ENCODE data around the gene GRID1. TPM values are rescaled to one million over a fixed set of nuclear protein-coding genes. Genes with fewer than 3 reads are reported as not detected.

Gene GRID1
- total RNA-seq, 1 experiment from 2014 or later = 5.6 TPM

DNA sequence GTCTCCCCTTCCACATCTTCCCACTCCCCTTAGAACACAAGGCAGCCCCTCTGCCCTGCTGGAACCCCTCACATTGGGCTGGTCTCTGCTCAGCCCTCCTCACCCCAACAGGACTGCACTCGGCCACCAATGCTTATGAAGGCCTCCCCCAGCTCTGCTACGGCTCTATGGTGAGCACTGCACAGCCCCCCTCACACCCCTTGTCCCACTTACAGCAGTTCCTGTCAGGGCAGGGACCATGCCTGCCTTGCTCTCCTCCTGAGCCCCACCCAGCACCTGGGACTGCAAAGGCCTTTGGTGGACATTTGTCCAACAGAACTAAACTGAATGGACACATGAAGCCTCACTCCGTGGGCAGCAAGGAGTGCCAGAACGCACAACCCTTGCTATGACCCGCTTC is 171.9 kb downstream of the GRID1 start:
- H3K9me2 ChIP-seq (ENCODE audit: insufficient read depth) = no peaks in the 10 kb centered on the region
- H3K4me2 ChIP-seq (ENCODE audit: low read length) = no peak overlapping the region
- POLR2A ChIA-PET = no interaction called here
- no peaks in the 10 kb centered on the region for H3K36me3 ChIP-seq (ENCODE audit: control insufficient read depth in 1 of 2, insufficient read depth in 2 of 2, low read length in 2 of 2)
- no peak overlapping the region for H3K4me3 ChIP-seq (replicated peaks in 1 of 2; ENCODE audit: low read depth in 1 of 2, low read length in 2 of 2)
- H4K20me1 ChIP-seq (ENCODE audit: insufficient read depth) = no peaks in the 10 kb centered on the region
- TF ChIP-seq TCF7L2 (IDR thresholded peaks at IDR 0.05; ENCODE audit: borderline replicate concordance, extremely low read depth, insufficient read depth, insufficient read length) = no peak
- no peak for TF ChIP-seq SIN3A (IDR thresholded peaks at IDR 0.05; ENCODE audit: low read depth)
- TF ChIP-seq, protein P1, sequence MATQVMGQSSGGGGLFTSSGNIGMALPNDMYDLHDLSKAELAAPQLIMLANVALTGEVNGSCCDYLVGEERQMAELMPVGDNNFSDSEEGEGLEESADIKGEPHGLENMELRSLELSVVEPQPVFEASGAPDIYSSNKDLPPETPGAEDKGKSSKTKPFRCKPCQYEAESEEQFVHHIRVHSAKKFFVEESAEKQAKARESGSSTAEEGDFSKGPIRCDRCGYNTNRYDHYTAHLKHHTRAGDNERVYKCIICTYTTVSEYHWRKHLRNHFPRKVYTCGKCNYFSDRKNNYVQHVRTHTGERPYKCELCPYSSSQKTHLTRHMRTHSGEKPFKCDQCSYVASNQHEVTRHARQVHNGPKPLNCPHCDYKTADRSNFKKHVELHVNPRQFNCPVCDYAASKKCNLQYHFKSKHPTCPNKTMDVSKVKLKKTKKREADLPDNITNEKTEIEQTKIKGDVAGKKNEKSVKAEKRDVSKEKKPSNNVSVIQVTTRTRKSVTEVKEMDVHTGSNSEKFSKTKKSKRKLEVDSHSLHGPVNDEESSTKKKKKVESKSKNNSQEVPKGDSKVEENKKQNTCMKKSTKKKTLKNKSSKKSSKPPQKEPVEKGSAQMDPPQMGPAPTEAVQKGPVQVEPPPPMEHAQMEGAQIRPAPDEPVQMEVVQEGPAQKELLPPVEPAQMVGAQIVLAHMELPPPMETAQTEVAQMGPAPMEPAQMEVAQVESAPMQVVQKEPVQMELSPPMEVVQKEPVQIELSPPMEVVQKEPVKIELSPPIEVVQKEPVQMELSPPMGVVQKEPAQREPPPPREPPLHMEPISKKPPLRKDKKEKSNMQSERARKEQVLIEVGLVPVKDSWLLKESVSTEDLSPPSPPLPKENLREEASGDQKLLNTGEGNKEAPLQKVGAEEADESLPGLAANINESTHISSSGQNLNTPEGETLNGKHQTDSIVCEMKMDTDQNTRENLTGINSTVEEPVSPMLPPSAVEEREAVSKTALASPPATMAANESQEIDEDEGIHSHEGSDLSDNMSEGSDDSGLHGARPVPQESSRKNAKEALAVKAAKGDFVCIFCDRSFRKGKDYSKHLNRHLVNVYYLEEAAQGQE (IDR thresholded peaks at IDR 0.05; ENCODE audit: low read depth) = no peak
- TF ChIP-seq CBX3 (IDR thresholded peaks at IDR 0.05; ENCODE audit: low read depth) = no peak
- TF ChIP-seq EZH2phosphoT487 (IDR thresholded peaks at IDR 0.05; ENCODE audit: borderline replicate concordance) = no peak
- TF ChIP-seq, protein P2, sequence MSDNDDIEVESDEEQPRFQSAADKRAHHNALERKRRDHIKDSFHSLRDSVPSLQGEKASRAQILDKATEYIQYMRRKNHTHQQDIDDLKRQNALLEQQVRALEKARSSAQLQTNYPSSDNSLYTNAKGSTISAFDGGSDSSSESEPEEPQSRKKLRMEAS (IDR thresholded peaks at IDR 0.05) = no peak
- no peak for TF ChIP-seq EGR1 (IDR thresholded peaks at IDR 0.05; ENCODE audit: low read depth)
- no peak for TF ChIP-seq SP1 (IDR thresholded peaks at IDR 0.05; ENCODE audit: low read depth)
- TF ChIP-seq FOSL1 (IDR thresholded peaks at IDR 0.05; ENCODE audit: low read depth) = no peak
- no peak for TF ChIP-seq ELF1 (IDR thresholded peaks at IDR 0.05; ENCODE audit: borderline replicate concordance, low read depth)
- H3K27me3 ChIP-seq (ENCODE audit: insufficient read depth, low read length) = no peaks in the 10 kb centered on the region
- ATAC-seq = no peak
- H3K9me3 ChIP-seq (ENCODE audit: control insufficient read depth in 1 of 2, insufficient read depth in 1 of 2, low read depth in 1 of 2, low read length in 2 of 2) = no peaks in the 10 kb centered on the region
- 0 out of 4 replicates have a peak, but pooled peaks cover 0 to 3% of the 10 kb centered on the region in 2 experiments for H3K4me1 ChIP-seq (ENCODE audit: control insufficient read depth in 1 of 2, insufficient read depth in 2 of 2, low read length in 2 of 2)
- BruUV-seq (replicated peaks) = no TSS peak
- intact Hi-C loops (cut with micrococcal nuclease) = no loop called here
- no peak overlapping the region for H3K9ac ChIP-seq (ENCODE audit: low read length)
- RAD21 ChIA-PET (ENCODE audit: low non-redundant PET in 1 of 2, low total read pairs in 2 of 2, uncharacterized antibody in 2 of 2, unreplicated experiment in 2 of 2) = no interaction called here
- no peak overlapping the region for H3K27ac ChIP-seq (ENCODE audit: low read depth, low read length)
- no peaks in the 10 kb centered on the region for H3K79me2 ChIP-seq (ENCODE audit: insufficient read depth, low read length)
- no peak for DNase-seq (ENCODE audit: low read depth, low spot score)
- H2AFZ ChIP-seq (ENCODE audit: low read depth, low read length, poor library complexity, severe bottlenecking) = no peak overlapping the region
- CTCF ChIA-PET = no interaction called here

Measured in HCT116 (cell line).